ENCODE measurements around the gene ETV5.

ETV5 gene

DNA sequence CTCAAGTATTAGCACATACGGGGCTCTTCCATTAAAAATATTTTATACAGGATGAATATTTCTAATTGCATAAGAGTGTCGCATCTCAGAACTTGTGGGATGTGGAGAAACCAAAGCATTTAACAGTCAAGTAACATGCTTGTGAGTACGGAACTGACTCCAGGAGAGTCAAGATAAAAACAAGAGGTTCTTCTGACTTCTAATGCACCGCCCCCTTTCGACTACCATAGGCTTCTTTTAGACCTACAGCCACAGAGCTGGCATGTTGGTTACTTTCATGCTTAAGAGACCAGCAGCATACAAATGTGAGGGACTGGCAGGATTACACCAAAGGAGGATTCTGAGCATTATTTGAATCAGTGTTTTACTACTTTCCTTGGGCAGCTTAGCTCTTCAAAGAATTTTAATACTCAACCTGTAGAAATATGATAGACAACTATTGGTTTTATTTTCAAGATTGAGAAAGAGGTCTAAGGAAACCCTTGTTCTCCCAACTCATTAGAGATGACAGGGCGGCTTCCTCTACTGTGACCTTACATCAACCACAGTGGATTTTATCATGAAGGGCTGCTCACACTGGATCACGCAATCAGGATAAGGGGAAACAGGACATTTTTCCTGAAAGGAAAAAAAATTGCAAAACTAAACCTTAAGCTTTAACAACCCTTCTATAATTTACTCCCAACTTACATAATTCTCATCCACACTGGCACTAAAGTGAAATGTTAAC is 14.0 kb downstream of the ETV5 start:
- no peak for ATAC-seq
- TF ChIP-seq CSRNP3 (CRISPR knock-in tag; IDR thresholded peaks at IDR 0.05) (no peak), TCF4 (CRISPR knock-in tag; IDR thresholded peaks at IDR 0.05; ENCODE audit: borderline replicate concordance) (no peak), POU6F1 (CRISPR knock-in tag; IDR thresholded peaks at IDR 0.05; ENCODE audit: borderline replicate concordance, low read depth) (no peak), ISL1 (CRISPR knock-in tag; IDR thresholded peaks at IDR 0.05) (no peak), ESRRG (CRISPR knock-in tag; IDR thresholded peaks at IDR 0.05) (no peak), ZFP3 (CRISPR knock-in tag; IDR thresholded peaks at IDR 0.05) (no peak), ZC3H10 (CRISPR knock-in tag; IDR thresholded peaks at IDR 0.05) (no peak), RARB (CRISPR knock-in tag; IDR thresholded peaks at IDR 0.05) (no peak), BACH2 (CRISPR knock-in tag; IDR thresholded peaks at IDR 0.05; ENCODE audit: borderline replicate concordance) (no peak), ARNTL (CRISPR knock-in tag; IDR thresholded peaks at IDR 0.05; ENCODE audit: borderline replicate concordance, low read depth) (no peak), ZNF565 (CRISPR knock-in tag; conservative IDR thresholded peaks at IDR 0.05; ENCODE audit: low read depth) (no peak), GLIS3 (CRISPR knock-in tag; IDR thresholded peaks at IDR 0.05) (no peak), PPARA (CRISPR knock-in tag; IDR thresholded peaks at IDR 0.05; ENCODE audit: borderline replicate concordance) (no peak), ZNF70 (CRISPR knock-in tag; IDR thresholded peaks at IDR 0.05) (no peak)
- TF ChIP-seq, protein P1, sequence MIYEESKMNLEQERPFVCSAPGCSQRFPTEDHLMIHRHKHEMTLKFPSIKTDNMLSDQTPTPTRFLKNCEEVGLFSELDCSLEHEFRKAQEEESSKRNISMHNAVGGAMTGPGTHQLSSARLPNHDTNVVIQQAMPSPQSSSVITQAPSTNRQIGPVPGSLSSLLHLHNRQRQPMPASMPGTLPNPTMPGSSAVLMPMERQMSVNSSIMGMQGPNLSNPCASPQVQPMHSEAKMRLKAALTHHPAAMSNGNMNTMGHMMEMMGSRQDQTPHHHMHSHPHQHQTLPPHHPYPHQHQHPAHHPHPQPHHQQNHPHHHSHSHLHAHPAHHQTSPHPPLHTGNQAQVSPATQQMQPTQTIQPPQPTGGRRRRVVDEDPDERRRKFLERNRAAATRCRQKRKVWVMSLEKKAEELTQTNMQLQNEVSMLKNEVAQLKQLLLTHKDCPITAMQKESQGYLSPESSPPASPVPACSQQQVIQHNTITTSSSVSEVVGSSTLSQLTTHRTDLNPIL (CRISPR knock-in tag; IDR thresholded peaks at IDR 0.05; ENCODE audit: low read depth): no peak
- TF ChIP-seq, protein P2, sequence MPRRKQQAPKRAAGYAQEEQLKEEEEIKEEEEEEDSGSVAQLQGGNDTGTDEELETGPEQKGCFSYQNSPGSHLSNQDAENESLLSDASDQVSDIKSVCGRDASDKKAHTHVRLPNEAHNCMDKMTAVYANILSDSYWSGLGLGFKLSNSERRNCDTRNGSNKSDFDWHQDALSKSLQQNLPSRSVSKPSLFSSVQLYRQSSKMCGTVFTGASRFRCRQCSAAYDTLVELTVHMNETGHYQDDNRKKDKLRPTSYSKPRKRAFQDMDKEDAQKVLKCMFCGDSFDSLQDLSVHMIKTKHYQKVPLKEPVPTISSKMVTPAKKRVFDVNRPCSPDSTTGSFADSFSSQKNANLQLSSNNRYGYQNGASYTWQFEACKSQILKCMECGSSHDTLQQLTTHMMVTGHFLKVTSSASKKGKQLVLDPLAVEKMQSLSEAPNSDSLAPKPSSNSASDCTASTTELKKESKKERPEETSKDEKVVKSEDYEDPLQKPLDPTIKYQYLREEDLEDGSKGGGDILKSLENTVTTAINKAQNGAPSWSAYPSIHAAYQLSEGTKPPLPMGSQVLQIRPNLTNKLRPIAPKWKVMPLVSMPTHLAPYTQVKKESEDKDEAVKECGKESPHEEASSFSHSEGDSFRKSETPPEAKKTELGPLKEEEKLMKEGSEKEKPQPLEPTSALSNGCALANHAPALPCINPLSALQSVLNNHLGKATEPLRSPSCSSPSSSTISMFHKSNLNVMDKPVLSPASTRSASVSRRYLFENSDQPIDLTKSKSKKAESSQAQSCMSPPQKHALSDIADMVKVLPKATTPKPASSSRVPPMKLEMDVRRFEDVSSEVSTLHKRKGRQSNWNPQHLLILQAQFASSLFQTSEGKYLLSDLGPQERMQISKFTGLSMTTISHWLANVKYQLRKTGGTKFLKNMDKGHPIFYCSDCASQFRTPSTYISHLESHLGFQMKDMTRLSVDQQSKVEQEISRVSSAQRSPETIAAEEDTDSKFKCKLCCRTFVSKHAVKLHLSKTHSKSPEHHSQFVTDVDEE (CRISPR knock-in tag; IDR thresholded peaks at IDR 0.05): no peak

- TF ChIP-seq, protein P1 (CRISPR knock-in tag; IDR thresholded peaks at IDR 0.05; ENCODE audit: low read depth): no peak
Measured at GRCh38 chr3:186094271-186094670, 14.6 kb downstream of the ETV5 start.

DNA sequence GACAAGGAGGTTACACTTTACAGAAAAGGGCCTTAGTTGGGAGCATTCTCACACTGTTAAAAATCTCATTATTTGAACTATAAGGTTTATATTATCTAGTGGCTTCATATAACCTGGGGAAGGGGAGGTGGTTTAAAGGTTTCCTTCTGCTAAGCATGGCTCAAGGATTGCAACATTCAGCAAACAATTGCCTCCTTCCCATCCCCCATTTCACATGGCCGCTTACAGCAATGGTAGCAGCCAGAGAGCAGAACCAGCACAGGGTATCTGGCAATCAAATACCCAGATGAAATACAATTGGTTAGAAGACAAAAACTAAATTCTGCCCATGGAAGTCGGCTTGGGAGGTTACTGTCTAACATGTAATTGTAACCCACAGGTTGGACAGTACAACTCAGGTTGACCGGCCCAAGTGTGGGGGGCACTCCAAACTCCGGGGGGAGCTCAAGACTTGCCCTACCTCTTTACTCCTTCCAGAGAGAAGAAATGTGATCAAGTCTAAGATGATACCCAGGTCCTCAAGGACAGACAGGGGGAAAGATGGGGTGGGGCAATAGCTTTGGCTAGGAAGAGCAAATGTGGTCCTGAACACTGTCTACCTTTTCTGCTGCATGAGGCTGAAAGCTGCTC is 15.5 kb downstream of the ETV5 start:
- no peak for ATAC-seq
- TF ChIP-seq ARNTL (CRISPR knock-in tag; IDR thresholded peaks at IDR 0.05; ENCODE audit: borderline replicate concordance, low read depth) (no peak), GLIS3 (CRISPR knock-in tag; IDR thresholded peaks at IDR 0.05) (no peak), ZFP30 (CRISPR knock-in tag; IDR thresholded peaks at IDR 0.05) (no peak), PATZ1 (CRISPR knock-in tag; IDR thresholded peaks at IDR 0.05; ENCODE audit: borderline replicate concordance) (no peak), POU6F1 (CRISPR knock-in tag; IDR thresholded peaks at IDR 0.05; ENCODE audit: borderline replicate concordance, low read depth) (no peak), OSR1 (CRISPR knock-in tag; IDR thresholded peaks at IDR 0.05) (no peak), ZFP3 (CRISPR knock-in tag; IDR thresholded peaks at IDR 0.05) (no peak), CSRNP3 (CRISPR knock-in tag; IDR thresholded peaks at IDR 0.05) (no peak)
- TF ChIP-seq, protein P1 (CRISPR knock-in tag; IDR thresholded peaks at IDR 0.05; ENCODE audit: low read depth): no peak

More at GRCh38 chr3:186094271-186094670, 14.6 kb downstream of the ETV5 start:
- no peak for ATAC-seq
